ENCODE data around the gene BIVM.

DNA sequence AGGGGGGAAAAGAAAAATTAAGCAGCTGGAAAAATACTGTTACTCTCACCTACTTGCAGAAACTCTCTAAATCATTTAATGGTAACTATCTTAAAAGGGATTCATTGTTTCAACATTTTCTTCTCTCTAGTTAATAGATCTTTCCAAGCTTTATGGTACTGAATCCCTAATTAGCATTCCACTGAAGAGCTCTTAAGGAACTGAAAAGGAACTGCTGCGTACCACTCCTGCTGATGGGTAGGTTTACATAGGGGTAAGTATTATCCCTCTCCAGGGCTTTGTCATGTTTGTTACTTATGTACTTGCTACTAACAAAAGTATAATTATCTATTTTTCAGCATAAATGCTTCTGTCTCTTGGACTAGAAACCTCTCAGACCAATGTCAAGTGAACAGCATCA, 37.8 kb upstream of the BIVM start:
- TF ChIP-seq, protein P1, sequence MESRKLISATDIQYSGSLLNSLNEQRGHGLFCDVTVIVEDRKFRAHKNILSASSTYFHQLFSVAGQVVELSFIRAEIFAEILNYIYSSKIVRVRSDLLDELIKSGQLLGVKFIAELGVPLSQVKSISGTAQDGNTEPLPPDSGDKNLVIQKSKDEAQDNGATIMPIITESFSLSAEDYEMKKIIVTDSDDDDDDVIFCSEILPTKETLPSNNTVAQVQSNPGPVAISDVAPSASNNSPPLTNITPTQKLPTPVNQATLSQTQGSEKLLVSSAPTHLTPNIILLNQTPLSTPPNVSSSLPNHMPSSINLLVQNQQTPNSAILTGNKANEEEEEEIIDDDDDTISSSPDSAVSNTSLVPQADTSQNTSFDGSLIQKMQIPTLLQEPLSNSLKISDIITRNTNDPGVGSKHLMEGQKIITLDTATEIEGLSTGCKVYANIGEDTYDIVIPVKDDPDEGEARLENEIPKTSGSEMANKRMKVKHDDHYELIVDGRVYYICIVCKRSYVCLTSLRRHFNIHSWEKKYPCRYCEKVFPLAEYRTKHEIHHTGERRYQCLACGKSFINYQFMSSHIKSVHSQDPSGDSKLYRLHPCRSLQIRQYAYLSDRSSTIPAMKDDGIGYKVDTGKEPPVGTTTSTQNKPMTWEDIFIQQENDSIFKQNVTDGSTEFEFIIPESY (IDR thresholded peaks at IDR 0.05; ENCODE audit: borderline replicate concordance, low read depth) = no peak
- TF ChIP-seq FOXM1 (IDR thresholded peaks at IDR 0.05; ENCODE audit: low read depth) (no peak), GATA2 (CRISPR knock-in tag; IDR thresholded peaks at IDR 0.05) (no peak), MXI1 (IDR thresholded peaks at IDR 0.05; ENCODE audit: low read depth, low read length) (no peak), EP300 (IDR thresholded peaks at IDR 0.05; ENCODE audit: borderline replicate concordance in 1 of 2, low read depth in 1 of 2, low read length in 1 of 2) (no peak), YY1 (IDR thresholded peaks at IDR 0.05; ENCODE audit: low read depth) (no peak), TCF12 (IDR thresholded peaks at IDR 0.05) (no peak), FOSL2 (IDR thresholded peaks at IDR 0.05; ENCODE audit: borderline replicate concordance, low read depth) (no peak), SIN3A (IDR thresholded peaks at IDR 0.05; ENCODE audit: borderline replicate concordance, low read depth, low read length) (no peak), EZH2phosphoT487 (IDR thresholded peaks at IDR 0.05; ENCODE audit: borderline replicate concordance, low read depth) (no peak), CHD2 (IDR thresholded peaks at IDR 0.05; ENCODE audit: low read length, partially characterized antibody) (no peak)
- TF ChIP-seq, protein P2, sequence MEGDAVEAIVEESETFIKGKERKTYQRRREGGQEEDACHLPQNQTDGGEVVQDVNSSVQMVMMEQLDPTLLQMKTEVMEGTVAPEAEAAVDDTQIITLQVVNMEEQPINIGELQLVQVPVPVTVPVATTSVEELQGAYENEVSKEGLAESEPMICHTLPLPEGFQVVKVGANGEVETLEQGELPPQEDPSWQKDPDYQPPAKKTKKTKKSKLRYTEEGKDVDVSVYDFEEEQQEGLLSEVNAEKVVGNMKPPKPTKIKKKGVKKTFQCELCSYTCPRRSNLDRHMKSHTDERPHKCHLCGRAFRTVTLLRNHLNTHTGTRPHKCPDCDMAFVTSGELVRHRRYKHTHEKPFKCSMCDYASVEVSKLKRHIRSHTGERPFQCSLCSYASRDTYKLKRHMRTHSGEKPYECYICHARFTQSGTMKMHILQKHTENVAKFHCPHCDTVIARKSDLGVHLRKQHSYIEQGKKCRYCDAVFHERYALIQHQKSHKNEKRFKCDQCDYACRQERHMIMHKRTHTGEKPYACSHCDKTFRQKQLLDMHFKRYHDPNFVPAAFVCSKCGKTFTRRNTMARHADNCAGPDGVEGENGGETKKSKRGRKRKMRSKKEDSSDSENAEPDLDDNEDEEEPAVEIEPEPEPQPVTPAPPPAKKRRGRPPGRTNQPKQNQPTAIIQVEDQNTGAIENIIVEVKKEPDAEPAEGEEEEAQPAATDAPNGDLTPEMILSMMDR (IDR thresholded peaks at IDR 0.05) = no peak
- TF ChIP-seq, protein P3, sequence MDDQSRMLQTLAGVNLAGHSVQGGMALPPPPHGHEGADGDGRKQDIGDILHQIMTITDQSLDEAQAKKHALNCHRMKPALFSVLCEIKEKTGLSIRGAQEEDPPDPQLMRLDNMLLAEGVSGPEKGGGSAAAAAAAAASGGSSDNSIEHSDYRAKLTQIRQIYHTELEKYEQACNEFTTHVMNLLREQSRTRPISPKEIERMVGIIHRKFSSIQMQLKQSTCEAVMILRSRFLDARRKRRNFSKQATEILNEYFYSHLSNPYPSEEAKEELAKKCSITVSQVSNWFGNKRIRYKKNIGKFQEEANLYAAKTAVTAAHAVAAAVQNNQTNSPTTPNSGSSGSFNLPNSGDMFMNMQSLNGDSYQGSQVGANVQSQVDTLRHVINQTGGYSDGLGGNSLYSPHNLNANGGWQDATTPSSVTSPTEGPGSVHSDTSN (IDR thresholded peaks at IDR 0.05) = no peak
- TF ChIP-seq, protein P4, sequence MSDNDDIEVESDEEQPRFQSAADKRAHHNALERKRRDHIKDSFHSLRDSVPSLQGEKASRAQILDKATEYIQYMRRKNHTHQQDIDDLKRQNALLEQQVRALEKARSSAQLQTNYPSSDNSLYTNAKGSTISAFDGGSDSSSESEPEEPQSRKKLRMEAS (IDR thresholded peaks at IDR 0.05; ENCODE audit: low read depth) = no peak

All from SK-N-SH (cell line).